ENCODE measurements around the gene IQSEC3.

IQSEC3 gene

GRCh38 chr12:177980-178828, 111.6 kb downstream of the IQSEC3 start:
- TF ChIP-seq CTCF (IDR thresholded peaks at IDR 0.05; ENCODE audit: low read depth, low read length): no peak
- no peak overlapping the region for H3K4me3 ChIP-seq (ENCODE audit: low read depth, low read length)

GRCh38 chr12:178829-179109, 112.2 kb downstream of the IQSEC3 start:
- H3K4me3 ChIP-seq (ENCODE audit: low read depth, low read length): no peak overlapping the region
- TF ChIP-seq CTCF (IDR thresholded peaks at IDR 0.05; ENCODE audit: low read depth, low read length): no peak

- TF ChIP-seq CTCF (IDR thresholded peaks at IDR 0.05; ENCODE audit: low read depth, low read length): no peak
- no peak overlapping the region for H3K4me3 ChIP-seq (ENCODE audit: low read depth, low read length)
These were observed 112.7 kb downstream of the IQSEC3 start for GRCh38 chr12:179131-179884.

GRCh38 chr12:179885-180284, 113.3 kb downstream of the IQSEC3 start:
- no peak overlapping the region for H3K4me3 ChIP-seq (ENCODE audit: low read depth, low read length)
- no peak for TF ChIP-seq CTCF (IDR thresholded peaks at IDR 0.05; ENCODE audit: low read depth, low read length)

GRCh38 chr12:180445-180844, 113.9 kb downstream of the IQSEC3 start:
- no peak overlapping the region for H3K4me3 ChIP-seq (ENCODE audit: low read depth, low read length)
- TF ChIP-seq CTCF (IDR thresholded peaks at IDR 0.05; ENCODE audit: low read depth, low read length): no peak

- H3K4me3 ChIP-seq (ENCODE audit: low read depth, low read length): no peak overlapping the region
- TF ChIP-seq CTCF (IDR thresholded peaks at IDR 0.05; ENCODE audit: low read depth, low read length): no peak
These were observed 115.4 kb downstream of the IQSEC3 start for GRCh38 chr12:181921-182320.

- no peak for TF ChIP-seq CTCF (IDR thresholded peaks at IDR 0.05; ENCODE audit: low read depth, low read length)
- H3K4me3 ChIP-seq (ENCODE audit: low read depth, low read length): no peak overlapping the region
These were observed 115.9 kb downstream of the IQSEC3 start for GRCh38 chr12:182381-182892.

Data from WI38 (cell line).